ENCODE data around the gene ALKBH5.

Gene ALKBH5

GRCh38 chr17:18227635-18228034, 44.0 kb downstream of the ALKBH5 start:
- no peak overlapping the region for H3K27ac ChIP-seq (ENCODE audit: low read depth in 2 of 2, low read length in 2 of 2)
- H3K27me3 ChIP-seq (ENCODE audit: control insufficient read depth in 2 of 2, insufficient read depth in 2 of 2, low read length in 2 of 2): no peaks in the 10 kb centered on the region
- no peaks in the 10 kb centered on the region for H3K36me3 ChIP-seq (ENCODE audit: control insufficient read depth in 2 of 2, insufficient read depth in 2 of 2, low read length in 2 of 2)
- peaks cover 4 to 8% of the 10 kb centered on the region in 2 donors for H3K4me1 ChIP-seq (ENCODE audit: control insufficient read depth in 2 of 2, insufficient read depth in 2 of 2, low read length in 2 of 2)
- H3K9ac ChIP-seq (ENCODE audit: low read depth in 1 of 2, low read length in 2 of 2): no peak overlapping the region
- no peak overlapping the region for H3K4me3 ChIP-seq (ENCODE audit: low read length in 2 of 2)
- no peaks in the 10 kb centered on the region for H3K9me3 ChIP-seq (ENCODE audit: control insufficient read depth in 2 of 2, low read length in 2 of 2)

DNA sequence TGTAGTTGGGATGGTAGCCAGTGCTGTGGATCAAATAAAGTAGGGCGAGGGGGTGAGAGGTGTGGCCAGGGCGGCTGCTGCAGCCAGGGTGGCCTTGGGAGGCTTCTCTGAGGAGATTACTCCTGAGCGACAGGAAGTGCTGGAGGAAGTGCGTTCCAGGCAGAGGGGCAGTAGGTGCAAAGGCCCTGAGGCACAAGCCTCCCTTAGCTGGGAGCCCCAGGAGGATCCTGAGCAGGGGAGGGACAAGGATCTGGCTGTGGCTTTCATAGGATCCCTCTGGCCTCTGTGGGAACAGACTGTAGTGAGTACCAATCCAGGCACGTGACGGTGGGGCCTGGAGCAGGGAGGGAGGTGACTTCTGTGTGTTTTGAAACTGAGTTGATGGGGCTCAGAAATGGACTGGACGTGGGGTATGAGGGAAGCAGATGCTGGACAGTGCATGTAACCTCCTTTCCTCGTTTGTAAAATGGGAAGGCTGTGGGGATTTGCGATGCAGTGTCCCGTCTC, 44.6 kb downstream of the ALKBH5 start:
- Histone ChIP-seq H3K4me3 (ENCODE audit: low read length in 2 of 2) (no peak overlapping the region), H3K9ac (ENCODE audit: low read depth in 1 of 2, low read length in 2 of 2) (no peak overlapping the region), H3K27me3 (ENCODE audit: control insufficient read depth in 2 of 2, insufficient read depth in 2 of 2, low read length in 2 of 2) (no peaks in the 10 kb centered on the region), H3K27ac (ENCODE audit: low read depth in 2 of 2, low read length in 2 of 2) (no peak overlapping the region), H3K9me3 (ENCODE audit: control insufficient read depth in 2 of 2, low read length in 2 of 2) (no peaks in the 10 kb centered on the region), H3K36me3 (ENCODE audit: control insufficient read depth in 2 of 2, insufficient read depth in 2 of 2, low read length in 2 of 2) (no peaks in the 10 kb centered on the region), H3K4me1 (ENCODE audit: control insufficient read depth in 2 of 2, insufficient read depth in 2 of 2, low read length in 2 of 2) (peaks cover 4 to 8% of the 10 kb centered on the region in 2 donors)

GRCh38 chr17:18229254-18229653, 45.6 kb downstream of the ALKBH5 start:
- Histone ChIP-seq H3K27me3 (ENCODE audit: control insufficient read depth in 2 of 2, insufficient read depth in 2 of 2, low read length in 2 of 2) (no peaks in the 10 kb centered on the region), H3K4me1 (ENCODE audit: control insufficient read depth in 2 of 2, insufficient read depth in 2 of 2, low read length in 2 of 2) (peaks cover 4 to 8% of the 10 kb centered on the region in 2 donors), H3K9me3 (ENCODE audit: control insufficient read depth in 2 of 2, low read length in 2 of 2) (no peaks in the 10 kb centered on the region), H3K9ac (ENCODE audit: low read depth in 1 of 2, low read length in 2 of 2) (no peak overlapping the region), H3K27ac (ENCODE audit: low read depth in 2 of 2, low read length in 2 of 2) (no peak overlapping the region), H3K4me3 (ENCODE audit: low read length in 2 of 2) (no peak overlapping the region), H3K36me3 (ENCODE audit: control insufficient read depth in 2 of 2, insufficient read depth in 2 of 2, low read length in 2 of 2) (peaks cover 3 to 6% of the 10 kb centered on the region in 2 donors)

- no peaks in the 10 kb centered on the region for H3K27me3 ChIP-seq (ENCODE audit: control insufficient read depth in 2 of 2, insufficient read depth in 2 of 2, low read length in 2 of 2)
- H3K36me3 ChIP-seq (ENCODE audit: control insufficient read depth in 2 of 2, insufficient read depth in 2 of 2, low read length in 2 of 2): peaks cover 8% of the 10 kb centered on the region in 2 donors
- H3K27ac ChIP-seq (ENCODE audit: low read depth in 2 of 2, low read length in 2 of 2): no peak overlapping the region
- no peak overlapping the region for H3K9ac ChIP-seq (ENCODE audit: low read depth in 1 of 2, low read length in 2 of 2)
- no peaks in the 10 kb centered on the region for H3K9me3 ChIP-seq (ENCODE audit: control insufficient read depth in 2 of 2, low read length in 2 of 2)
- no peak overlapping the region for H3K4me3 ChIP-seq (ENCODE audit: low read length in 2 of 2)
- peaks cover 4 to 8% of the 10 kb centered on the region in 2 donors for H3K4me1 ChIP-seq (ENCODE audit: control insufficient read depth in 2 of 2, insufficient read depth in 2 of 2, low read length in 2 of 2)
These were observed 46.1 kb downstream of the ALKBH5 start for GRCh38 chr17:18229771-18230170.

- Histone ChIP-seq H3K9me3 (ENCODE audit: control insufficient read depth in 2 of 2, low read length in 2 of 2) (no peaks in the 10 kb centered on the region), H3K9ac (ENCODE audit: low read depth in 1 of 2, low read length in 2 of 2) (no peak overlapping the region), H3K36me3 (ENCODE audit: control insufficient read depth in 2 of 2, insufficient read depth in 2 of 2, low read length in 2 of 2) (peaks cover 8 to 9% of the 10 kb centered on the region in 2 donors), H3K27me3 (ENCODE audit: control insufficient read depth in 2 of 2, insufficient read depth in 2 of 2, low read length in 2 of 2) (no peaks in the 10 kb centered on the region), H3K4me1 (ENCODE audit: control insufficient read depth in 2 of 2, insufficient read depth in 2 of 2, low read length in 2 of 2) (peaks cover 4 to 8% of the 10 kb centered on the region in 2 donors), H3K27ac (ENCODE audit: low read depth in 2 of 2, low read length in 2 of 2) (no peak overlapping the region), H3K4me3 (ENCODE audit: low read length in 2 of 2) (no peak overlapping the region)
These were observed 46.9 kb downstream of the ALKBH5 start for GRCh38 chr17:18230288-18231141.

GRCh38 chr17:18231164-18231563, 47.5 kb downstream of the ALKBH5 start:
- Histone ChIP-seq H3K9me3 (ENCODE audit: control insufficient read depth in 2 of 2, low read length in 2 of 2) (no peaks in the 10 kb centered on the region), H3K9ac (ENCODE audit: low read depth in 1 of 2, low read length in 2 of 2) (no peak overlapping the region), H3K36me3 (ENCODE audit: control insufficient read depth in 2 of 2, insufficient read depth in 2 of 2, low read length in 2 of 2) (peaks cover 8 to 9% of the 10 kb centered on the region in 2 donors), H3K27me3 (ENCODE audit: control insufficient read depth in 2 of 2, insufficient read depth in 2 of 2, low read length in 2 of 2) (no peaks in the 10 kb centered on the region), H3K27ac (ENCODE audit: low read depth in 2 of 2, low read length in 2 of 2) (no peak overlapping the region), H3K4me1 (ENCODE audit: control insufficient read depth in 2 of 2, insufficient read depth in 2 of 2, low read length in 2 of 2) (peaks cover 4 to 5% of the 10 kb centered on the region in 2 donors), H3K4me3 (ENCODE audit: low read length in 2 of 2) (no peak overlapping the region)

DNA sequence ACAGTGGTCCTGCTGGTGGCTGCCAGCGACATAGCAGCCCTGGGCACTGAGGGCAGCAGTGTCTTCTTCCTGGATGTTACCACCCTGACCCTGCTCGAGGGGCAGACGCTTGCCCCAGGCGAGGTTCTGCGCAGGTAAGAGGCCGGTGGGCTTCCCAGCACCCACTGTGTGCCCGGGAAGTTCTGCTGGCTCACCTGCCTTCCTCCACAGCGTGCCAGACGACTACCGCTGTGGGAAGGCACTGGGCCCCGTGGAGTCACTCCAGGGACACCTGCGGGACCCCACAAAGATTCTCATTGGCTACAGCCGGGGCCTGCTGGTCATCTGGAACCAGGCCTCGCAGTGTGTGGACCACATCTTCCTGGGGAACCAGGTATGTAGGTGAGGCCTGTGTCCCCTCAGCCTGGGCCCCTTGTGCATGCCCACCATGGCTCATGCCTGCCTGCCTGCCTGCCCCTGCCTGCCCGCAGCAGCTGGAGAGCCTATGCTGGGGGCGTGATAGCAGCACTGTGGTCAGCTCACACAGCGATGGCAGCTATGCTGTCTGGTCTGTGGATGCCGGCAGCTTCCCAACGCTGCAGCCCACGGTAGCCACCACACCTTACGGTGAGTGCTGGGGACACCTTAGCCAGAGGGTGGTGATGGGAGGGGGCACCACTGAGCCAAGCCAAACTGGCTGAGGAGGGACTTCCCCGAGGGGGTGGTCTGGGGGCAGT, 50.3 kb downstream of the ALKBH5 start:
- H3K9ac ChIP-seq (ENCODE audit: low read depth in 1 of 2, low read length in 2 of 2): no peak overlapping the region

GRCh38 chr17:18234853-18235380, 51.3 kb downstream of the ALKBH5 start:
- Histone ChIP-seq H3K4me1 (ENCODE audit: control insufficient read depth in 2 of 2, insufficient read depth in 2 of 2, low read length in 2 of 2) (no peaks in the 10 kb centered on the region), H3K4me3 (ENCODE audit: low read length in 2 of 2) (no peak overlapping the region), H3K36me3 (ENCODE audit: control insufficient read depth in 2 of 2, insufficient read depth in 2 of 2, low read length in 2 of 2) (peaks cover 8 to 17% of the 10 kb centered on the region in 2 donors), H3K9me3 (ENCODE audit: control insufficient read depth in 2 of 2, low read length in 2 of 2) (no peaks in the 10 kb centered on the region), H3K27me3 (ENCODE audit: control insufficient read depth in 2 of 2, insufficient read depth in 2 of 2, low read length in 2 of 2) (no peaks in the 10 kb centered on the region), H3K27ac (ENCODE audit: low read depth in 2 of 2, low read length in 2 of 2) (no peak overlapping the region), H3K9ac (ENCODE audit: low read depth in 1 of 2, low read length in 2 of 2) (no peak overlapping the region)

More for the DNA sequence above, 50.3 kb downstream of the ALKBH5 start:
- Histone ChIP-seq H3K9me3 (ENCODE audit: control insufficient read depth in 2 of 2, low read length in 2 of 2) (no peaks in the 10 kb centered on the region), H3K4me1 (ENCODE audit: control insufficient read depth in 2 of 2, insufficient read depth in 2 of 2, low read length in 2 of 2) (no peaks in the 10 kb centered on the region), H3K27ac (ENCODE audit: low read depth in 2 of 2, low read length in 2 of 2) (no peak overlapping the region), H3K4me3 (ENCODE audit: low read length in 2 of 2) (no peak overlapping the region), H3K27me3 (ENCODE audit: control insufficient read depth in 2 of 2, insufficient read depth in 2 of 2, low read length in 2 of 2) (no peaks in the 10 kb centered on the region), H3K36me3 (ENCODE audit: control insufficient read depth in 2 of 2, insufficient read depth in 2 of 2, low read length in 2 of 2) (peaks cover 8 to 17% of the 10 kb centered on the region in 2 donors)

DNA sequence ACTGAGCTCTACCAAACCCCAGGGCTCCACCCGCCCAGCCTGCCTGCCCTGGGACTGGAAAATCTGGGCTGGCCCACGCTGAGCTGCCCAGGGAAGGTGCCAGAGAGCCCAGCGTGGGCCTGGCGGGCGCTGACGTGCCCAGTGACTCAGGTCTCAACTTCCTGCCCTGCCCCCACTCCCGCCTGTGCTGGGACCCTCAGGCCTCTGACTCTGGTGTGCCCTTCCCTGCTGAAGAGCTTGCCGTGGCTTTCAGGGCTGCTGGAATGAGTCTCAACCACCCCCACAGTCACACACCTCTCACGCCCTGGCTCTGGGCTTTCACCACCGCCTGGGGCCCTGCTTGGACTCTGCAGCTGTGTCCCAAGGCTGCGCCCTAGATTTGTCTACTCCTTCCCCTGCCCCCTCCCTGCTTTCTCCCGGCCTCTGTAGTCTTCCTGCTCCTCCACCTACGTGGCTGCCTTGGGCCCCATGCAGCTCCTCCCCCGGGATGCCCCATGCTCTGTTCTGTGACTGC, 52.2 kb downstream of the ALKBH5 start:
- no peak overlapping the region for H3K9ac ChIP-seq (ENCODE audit: low read depth in 1 of 2, low read length in 2 of 2)
- H3K27ac ChIP-seq (ENCODE audit: low read depth in 2 of 2, low read length in 2 of 2): no peak overlapping the region
- H3K36me3 ChIP-seq (ENCODE audit: control insufficient read depth in 2 of 2, insufficient read depth in 2 of 2, low read length in 2 of 2): peaks cover 8 to 17% of the 10 kb centered on the region in 2 donors
- H3K27me3 ChIP-seq (ENCODE audit: control insufficient read depth in 2 of 2, insufficient read depth in 2 of 2, low read length in 2 of 2): no peaks in the 10 kb centered on the region
- no peaks in the 10 kb centered on the region for H3K9me3 ChIP-seq (ENCODE audit: control insufficient read depth in 2 of 2, low read length in 2 of 2)
- no peak overlapping the region for H3K4me3 ChIP-seq (ENCODE audit: low read length in 2 of 2)
- no peaks in the 10 kb centered on the region for H3K4me1 ChIP-seq (ENCODE audit: control insufficient read depth in 2 of 2, insufficient read depth in 2 of 2, low read length in 2 of 2)

GRCh38 chr17:18236494-18236893, 52.9 kb downstream of the ALKBH5 start:
- Histone ChIP-seq H3K36me3 (ENCODE audit: control insufficient read depth in 2 of 2, insufficient read depth in 2 of 2, low read length in 2 of 2) (peaks cover 8 to 17% of the 10 kb centered on the region in 2 donors), H3K4me3 (ENCODE audit: low read length in 2 of 2) (no peak overlapping the region), H3K9ac (ENCODE audit: low read depth in 1 of 2, low read length in 2 of 2) (no peak overlapping the region), H3K27me3 (ENCODE audit: control insufficient read depth in 2 of 2, insufficient read depth in 2 of 2, low read length in 2 of 2) (no peaks in the 10 kb centered on the region), H3K9me3 (ENCODE audit: control insufficient read depth in 2 of 2, low read length in 2 of 2) (no peaks in the 10 kb centered on the region), H3K27ac (ENCODE audit: low read depth in 2 of 2, low read length in 2 of 2) (no peak overlapping the region), H3K4me1 (ENCODE audit: control insufficient read depth in 2 of 2, insufficient read depth in 2 of 2, low read length in 2 of 2) (no peaks in the 10 kb centered on the region)

Data from mucosa of rectum (tissue), 2 donors.